Parathyroid adenoma (tissue), 2 donors: Measurements from ENCODE around the gene MEIOSIN.
A peak's percentile ranks its signal among the peaks of the same experiment; 100 is the strongest.

Experiments used
- H2AFZ ChIP-seq: fragments of 300-600 bp; sonication (generic); one replicate; pipeline ENCODE4 v1.7.0; 2017; ENCODE audit warnings: antibody characterized with exemption, mild to moderate bottlenecking
- H3K27ac ChIP-seq: fragments of 300-600 bp; sonication (generic); one replicate; pipeline ENCODE4 v1.7.0; 2017
- H3K27me3 ChIP-seq: fragments of 300-600 bp; sonication (generic); one replicate; pipeline ENCODE4 v1.7.0; 2017; ENCODE audit warnings: low read length; ENCODE audit not compliant: control insufficient read depth, insufficient read depth
- H3K36me3 ChIP-seq: fragments of 300-600 bp; sonication (generic); one replicate; pipeline ENCODE4 v1.7.0; 2017; ENCODE audit warnings: low read length; ENCODE audit not compliant: control insufficient read depth, insufficient read depth
- H3K4me1 ChIP-seq: fragments of 300-600 bp; sonication (generic); one replicate; pipeline ENCODE4 v1.7.0; 2017; ENCODE audit warnings: control low read depth
- H3K4me2 ChIP-seq: fragments of 300-600 bp; sonication (generic); one replicate; pipeline ENCODE4 v1.7.0; 2017; ENCODE audit warnings: low read length
- H3K4me3 ChIP-seq: fragments of 300-600 bp; sonication (generic); one replicate; pipeline ENCODE4 v1.7.0; 2017; ENCODE audit warnings: low read depth, low read length
- H3K79me2 ChIP-seq: fragments of 300-600 bp; sonication (generic); one replicate; pipeline ENCODE4 v1.7.0; 2017; ENCODE audit warnings: control low read depth
- H3K9ac ChIP-seq: fragments of 300-600 bp; sonication (generic); one replicate; pipeline ENCODE4 v1.7.0; 2017; ENCODE audit warnings: mild to moderate bottlenecking
- H3K9me3 ChIP-seq: fragments of 300-600 bp; sonication (generic); one replicate; pipeline ENCODE4 v1.7.0; 2017; ENCODE audit warnings: low read length; ENCODE audit not compliant: control insufficient read depth
- CTCF ChIP-seq: fragments of 300-600 bp; sonication (generic); IDR thresholded peaks from one replicate; pipeline ENCODE4 v1.7.0; 2017; ENCODE audit warnings: antibody characterized with exemption, mild to moderate bottlenecking
- donor health status: primary hyperparathyroidism.

MEIOSIN gene

DNA sequence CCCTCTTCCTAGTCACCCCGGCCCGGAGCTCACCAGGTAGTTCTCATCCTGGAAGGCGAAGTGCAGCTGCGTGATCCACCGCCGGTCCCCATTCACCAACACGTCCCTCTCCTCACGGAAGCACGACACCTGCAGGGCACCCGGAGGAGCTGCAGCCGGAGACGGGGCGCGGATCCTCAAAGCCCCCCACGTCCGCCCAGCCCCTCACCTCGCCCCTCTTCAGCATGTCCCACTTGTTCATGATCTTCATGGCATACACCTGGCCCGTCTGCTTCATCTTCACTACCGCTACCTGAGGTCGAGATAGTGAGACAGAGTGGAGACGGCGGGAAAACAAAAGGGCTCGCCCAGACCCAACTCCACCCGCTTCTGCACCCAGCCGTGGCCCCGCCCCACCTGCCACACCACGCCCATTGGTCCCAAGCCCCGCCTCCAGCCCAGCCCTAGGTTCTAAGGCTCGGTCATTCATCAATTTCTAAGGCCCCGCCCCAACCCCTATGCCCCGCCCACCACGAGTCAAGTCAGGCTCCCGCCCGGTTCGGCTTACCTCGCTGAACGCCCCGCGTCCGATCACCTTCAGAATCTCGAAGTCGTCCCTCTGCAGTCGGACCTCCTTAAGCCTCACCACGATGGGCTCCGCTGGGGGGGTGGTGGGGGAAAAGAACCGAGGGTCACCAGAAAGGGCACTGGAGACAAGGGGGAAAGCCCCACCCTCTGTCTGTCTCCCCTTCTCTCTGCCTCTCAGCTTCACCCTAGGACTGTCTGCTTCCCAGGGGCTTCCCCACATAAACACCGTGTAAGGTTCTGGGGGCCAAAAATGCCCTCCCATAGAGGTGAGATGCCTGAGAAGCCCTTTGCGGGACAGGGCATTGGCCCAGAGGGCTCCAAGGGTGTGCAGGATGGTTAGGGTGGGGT is 46.2 kb downstream of the MEIOSIN start:
- Histone ChIP-seq H2AFZ (no peak overlapping the region), H3K79me2 (peaks cover 2% of the 10 kb centered on the region), H3K9ac (no peak overlapping the region), H3K4me1 (peaks cover 10% of the 10 kb centered on the region), H3K4me3 (peak overlapping the region; percentile 8), H3K4me2 (peak overlapping the region; percentile 59), H3K27ac (no peak overlapping the region), H3K27me3 (no peaks in the 10 kb centered on the region), H3K36me3 (no peaks in the 10 kb centered on the region), H3K9me3 (no peaks in the 10 kb centered on the region)
- no peak for TF ChIP-seq CTCF

- H3K79me2 ChIP-seq, result peaks cover 2% of the 10 kb centered on the region
- no peaks in the 10 kb centered on the region for H3K36me3 ChIP-seq
- peak overlapping the region; percentile 2 for H3K4me2 ChIP-seq
- TF ChIP-seq CTCF, result no peak
- H3K4me1 ChIP-seq, result peaks cover 10% of the 10 kb centered on the region
- H2AFZ ChIP-seq, result no peak overlapping the region
- no peak overlapping the region for H3K4me3 ChIP-seq
- H3K27ac ChIP-seq, result no peak overlapping the region
- no peaks in the 10 kb centered on the region for H3K9me3 ChIP-seq
- no peaks in the 10 kb centered on the region for H3K27me3 ChIP-seq
- H3K9ac ChIP-seq, result no peak overlapping the region
Observed at GRCh38 chr19:45780146-45780447, 46.9 kb downstream of the MEIOSIN start.

- H3K9me3 ChIP-seq, result no peaks in the 10 kb centered on the region
- TF ChIP-seq CTCF, result no peak
- H3K4me3 ChIP-seq, result no peak overlapping the region
- no peaks in the 10 kb centered on the region for H3K36me3 ChIP-seq
- H3K79me2 ChIP-seq, result peaks cover 2% of the 10 kb centered on the region
- H3K27me3 ChIP-seq, result no peaks in the 10 kb centered on the region
- no peak overlapping the region for H3K27ac ChIP-seq
- no peak overlapping the region for H2AFZ ChIP-seq
- H3K4me2 ChIP-seq, result no peak overlapping the region
- peaks cover 10% of the 10 kb centered on the region for H3K4me1 ChIP-seq
- H3K9ac ChIP-seq, result no peak overlapping the region
Observed at GRCh38 chr19:45780448-45781213, 47.4 kb downstream of the MEIOSIN start.

- Histone ChIP-seq H3K27me3 (no peaks in the 10 kb centered on the region), H3K36me3 (no peaks in the 10 kb centered on the region), H3K27ac (no peak overlapping the region), H3K4me2 (no peak overlapping the region), H3K79me2 (peaks cover 2% of the 10 kb centered on the region), H3K4me1 (peaks cover 10% of the 10 kb centered on the region), H2AFZ (no peak overlapping the region), H3K9ac (no peak overlapping the region), H3K4me3 (no peak overlapping the region), H3K9me3 (no peaks in the 10 kb centered on the region)
- no peak for TF ChIP-seq CTCF
Observed at GRCh38 chr19:45781214-45782161, 48.2 kb downstream of the MEIOSIN start.
